Endothelial cell of umbilical vein (primary cell): ENCODE results near the gene ZC3H18. TPM values are rescaled to one million over a fixed set of nuclear protein-coding genes. Genes with fewer than 3 reads are reported as not detected.

Experiments used
- BruUV-seq: library from RNA; stranded (reverse); fragments of 400-500 nt; replicated peaks from 2 replicates; lab custom pipeline; 2021; lab: Mats Ljungman, UMichigan
- CTCF ChIA-PET: fragments of 300-600, 350-600 bp; sonication (Branson Sonifier 250); formaldehyde crosslinking; loops from one replicate; lab custom pipeline; 2021; ENCODE audit warnings: antibody characterized with exemption, inconsistent platforms; lab: Charles Lee
- POLR2A ChIA-PET: fragments of 300-600, 350-600 bp; sonication (Branson Sonifier 250); formaldehyde crosslinking; loops from one replicate; lab custom pipeline; 2021; ENCODE audit warnings: antibody characterized with exemption, inconsistent platforms; lab: Charles Lee
- DNase-seq: peaks from one replicate; pipeline ENCODE4 v3.0.0-alpha.2; 2011; ENCODE audit warnings: low read depth, low spot score
- FAIRE-seq: peaks from 2 replicates; lab custom pipeline; 2011; peaks lifted over from hg19 to GRCh38; lab: Jason Lieb, UNC
- H2AFZ ChIP-seq: 2 replicates; pipeline ENCODE4 v1.6.0; 2012; ENCODE audit warnings: low read depth, low read length, control low read depth, inconsistent platforms
- H3K27ac ChIP-seq: 2 replicates; pipeline ENCODE4 v1.5.1; 2011; ENCODE audit warnings: low read depth, mild to moderate bottlenecking, control low read depth, low read length, moderate library complexity; ENCODE audit not compliant: insufficient read depth
- H3K27me3 ChIP-seq, 2 experiments: 2 replicates each; pipeline versions ENCODE4 v1.6.0 to v1.6.1; 2011; ENCODE audit warnings: low read length in 2 of 2, mixed read lengths in 1 of 2; ENCODE audit not compliant: control insufficient read depth in 2 of 2, insufficient read depth in 2 of 2
- H3K36me3 ChIP-seq, 2 experiments: 2 replicates in 1 of 2; 3 replicates in 1 of 2; pipeline ENCODE4 v1.5.1; 2011; ENCODE audit warnings: low read length in 2 of 2, mild to moderate bottlenecking in 1 of 2, moderate library complexity in 1 of 2; ENCODE audit not compliant: control insufficient read depth in 2 of 2, insufficient read depth in 2 of 2; ENCODE audit errors: extremely low read depth in 1 of 2
- H3K4me1 ChIP-seq: 3 replicates; pipeline ENCODE4 v1.5.1; 2011; ENCODE audit warnings: mild to moderate bottlenecking, low read length; ENCODE audit not compliant: control insufficient read depth, insufficient read depth; ENCODE audit errors: extremely low read depth
- H3K4me2 ChIP-seq: 2 replicates; pipeline ENCODE4 v1.6.1; 2011; ENCODE audit warnings: low read length, control low read depth, mixed read lengths; ENCODE audit not compliant: insufficient read depth
- H3K4me3 ChIP-seq, 3 experiments: fragments of 200-600 bp in 1 of 3; sonication (generic), shearing (Covaris generic) in 1 of 3; replicated peaks in 1 of 3; 2 replicates each; pipeline ENCODE4 v1.5.1; 2011 to 2016; ENCODE audit warnings: control low read depth in 3 of 3, low read length in 3 of 3, mild to moderate bottlenecking in 2 of 3, inconsistent platforms in 1 of 3, low read depth in 1 of 3, moderate library complexity in 1 of 3; ENCODE audit not compliant: insufficient read depth in 1 of 3
- H3K79me2 ChIP-seq: 2 replicates; pipeline ENCODE4 v1.6.0; 2012; ENCODE audit warnings: low read length, inconsistent platforms; ENCODE audit not compliant: control insufficient read depth, insufficient read depth
- H3K9ac ChIP-seq: replicated peaks from 2 replicates; pipeline ENCODE3; 2011; ENCODE audit warnings: low read length, control low read depth; ENCODE audit not compliant: insufficient read depth; ENCODE audit errors: extremely low read depth
- H3K9me1 ChIP-seq: replicated peaks from 3 replicates; pipeline ENCODE4 v1.6.0; 2011; ENCODE audit warnings: mild to moderate bottlenecking, low read length; ENCODE audit not compliant: control insufficient read depth, insufficient read depth; ENCODE audit errors: extremely low read depth
- H3K9me3 ChIP-seq: replicated peaks from 2 replicates; pipeline ENCODE4 v1.5.1; 2012; ENCODE audit warnings: low read length, inconsistent platforms; ENCODE audit not compliant: control insufficient read depth, insufficient read depth
- H4K20me1 ChIP-seq: replicated peaks from 2 replicates; pipeline ENCODE3; 2011; ENCODE audit warnings: mild to moderate bottlenecking, low read length; ENCODE audit not compliant: control insufficient read depth, insufficient read depth; ENCODE audit errors: extremely low read depth
- FOS ChIP-seq: IDR thresholded peaks from 2 replicates; pipeline ENCODE4 v1.6.1; 2011; ENCODE audit warnings: mild to moderate bottlenecking, low read length, moderate library complexity, borderline replicate concordance; ENCODE audit not compliant: insufficient read depth
- JUN ChIP-seq: IDR thresholded peaks from 2 replicates; pipeline ENCODE4 v1.6.1; 2011; ENCODE audit warnings: borderline replicate concordance, low read depth; ENCODE audit not compliant: insufficient read length, insufficient read depth
- MAX ChIP-seq: IDR thresholded peaks from 2 replicates; pipeline ENCODE4 v1.6.1; 2011; ENCODE audit not compliant: insufficient read depth, insufficient read length
- MYC ChIP-seq: IDR thresholded peaks from one replicate; pipeline ENCODE4 v1.6.1; 2011; ENCODE audit warnings: mild to moderate bottlenecking, low read depth, low read length
- POLR2A ChIP-seq: IDR thresholded peaks from 2 replicates; pipeline ENCODE4 v1.6.1; 2012; ENCODE audit warnings: low read depth, mild to moderate bottlenecking, control low read depth, low read length
- POLR2AphosphoS5 ChIP-seq: IDR thresholded peaks from 2 replicates; pipeline ENCODE4 v1.6.1; 2012; ENCODE audit warnings: low read depth, mild to moderate bottlenecking, control low read depth, low read length, moderate library complexity; ENCODE audit not compliant: insufficient read depth
- dilution Hi-C: fragments of 300-500 bp; cut with MboI; formaldehyde crosslinking; loops from one replicate; pipeline ENCODE4 v1.15.0; 2019; ENCODE audit warnings: low sequenced_read_pairs; ENCODE audit not compliant: extremely low pct_ligation_motif_present
- intact Hi-C: fragments of 100-400 bp; cut with micrococcal nuclease; formaldehyde crosslinking; loops from one replicate; pipeline ENCODE4 v1.10.0; 2022
- polyA plus RNA-seq, 4 experiments: library from polyadenylated mRNA; depleted of rRNA in 3 of 4; stranded (reverse) in 3 of 4; unstranded in 1 of 4; fragments of >200 nt; gene quantifications; 2 replicates each; pipeline versions ENCODE4 v1.2.1 to v1.2.3, GENCODE V29; 2011 to 2012; ENCODE audit warnings: missing spikeins in 1 of 4
- total RNA-seq: library from RNA; stranded (reverse); gene quantifications from 2 replicates; pipeline ENCODE4 v1.2.3, GENCODE V29; 2021

The ZC3H18 gene
- total and polyA plus RNA-seq, 2 donors (not counting 3 experiments of a cell fraction or from before 2014, with no cell fraction given): 12.1 to 52.8 TPM

- DNase-seq (peak; percentile 44), FAIRE-seq (peak; percentile 15)
- no peaks in the 10 kb centered on the region for H4K20me1 ChIP-seq
- POLR2A ChIA-PET: no interaction called here
- H2AFZ ChIP-seq: peak overlapping the region; percentile 18
- H3K4me2 ChIP-seq: peak overlapping the region; percentile 79
- no peak overlapping the region for H3K27ac ChIP-seq
- peaks cover 4 to 12% of the 10 kb centered on the region in 2 experiments for H3K27me3 ChIP-seq
- intact Hi-C loops (loop anchor here (2.0 kb wide), 1 partner anchor 28 kb away; the partner anchor contains the start of gene MVD), dilution Hi-C loops (no loop called here)
- peak; percentile 40 for TF ChIP-seq POLR2AphosphoS5
- no peak for TF ChIP-seq FOS
- CTCF ChIA-PET: interaction anchor here (0.7 kb wide), 1 partner anchor 71 kb away, joined by 3 read pairs; no protein-coding TSS in a partner anchor
- no TSS peak for BruUV-seq
- H3K4me3 ChIP-seq: peak overlapping the region; percentile 38 to 56 (median 52)
- H3K4me1 ChIP-seq: peaks cover 8% of the 10 kb centered on the region
- H3K79me2 ChIP-seq: no peaks in the 10 kb centered on the region
- H3K9ac ChIP-seq: peak overlapping the region; percentile 14
- H3K36me3 ChIP-seq: peaks cover 2 to 4% of the 10 kb centered on the region in 2 experiments
- no peaks in the 10 kb centered on the region for H3K9me1 ChIP-seq
- H3K9me3 ChIP-seq: no peaks in the 10 kb centered on the region
Observed at GRCh38 chr16:88634141-88634993, 64.2 kb downstream of the ZC3H18 start.

GRCh38 chr16:88634994-88635670 is 64.9 kb downstream of the ZC3H18 start:
- dilution Hi-C loops: no loop called here
- ChIA-PET CTCF (no interaction called here), POLR2A (no interaction called here)
- intact Hi-C loops: loop anchor here (2.0 kb wide), 1 partner anchor 28 kb away; the partner anchor contains the start of gene MVD
- no peak for DNase-seq
- peak overlapping the region in 1 of 3 experiments; percentile 38 for H3K4me3 ChIP-seq
- H3K79me2 ChIP-seq: no peaks in the 10 kb centered on the region
- H3K4me2 ChIP-seq: peak overlapping the region; percentile 79
- no peak overlapping the region for H3K9ac ChIP-seq
- H3K4me1 ChIP-seq: peaks cover 8% of the 10 kb centered on the region
- peak; percentile 54 for FAIRE-seq
- peaks cover 0 to 4% of the 10 kb centered on the region in 2 experiments for H3K36me3 ChIP-seq
- H3K9me3 ChIP-seq: no peaks in the 10 kb centered on the region
- peaks cover 8 to 19% of the 10 kb centered on the region in 2 experiments for H3K27me3 ChIP-seq
- H3K27ac ChIP-seq: no peak overlapping the region
- H4K20me1 ChIP-seq: no peaks in the 10 kb centered on the region
- no peaks in the 10 kb centered on the region for H3K9me1 ChIP-seq
- no peak for TF ChIP-seq JUN
- TF ChIP-seq POLR2A: no peak
- no peak for TF ChIP-seq MAX
- TF ChIP-seq MYC: no peak
- no TSS peak for BruUV-seq
- H2AFZ ChIP-seq: peak overlapping the region; percentile 18
